ENCODE measurements around the gene ARHGEF16.

ARHGEF16 gene

DNA sequence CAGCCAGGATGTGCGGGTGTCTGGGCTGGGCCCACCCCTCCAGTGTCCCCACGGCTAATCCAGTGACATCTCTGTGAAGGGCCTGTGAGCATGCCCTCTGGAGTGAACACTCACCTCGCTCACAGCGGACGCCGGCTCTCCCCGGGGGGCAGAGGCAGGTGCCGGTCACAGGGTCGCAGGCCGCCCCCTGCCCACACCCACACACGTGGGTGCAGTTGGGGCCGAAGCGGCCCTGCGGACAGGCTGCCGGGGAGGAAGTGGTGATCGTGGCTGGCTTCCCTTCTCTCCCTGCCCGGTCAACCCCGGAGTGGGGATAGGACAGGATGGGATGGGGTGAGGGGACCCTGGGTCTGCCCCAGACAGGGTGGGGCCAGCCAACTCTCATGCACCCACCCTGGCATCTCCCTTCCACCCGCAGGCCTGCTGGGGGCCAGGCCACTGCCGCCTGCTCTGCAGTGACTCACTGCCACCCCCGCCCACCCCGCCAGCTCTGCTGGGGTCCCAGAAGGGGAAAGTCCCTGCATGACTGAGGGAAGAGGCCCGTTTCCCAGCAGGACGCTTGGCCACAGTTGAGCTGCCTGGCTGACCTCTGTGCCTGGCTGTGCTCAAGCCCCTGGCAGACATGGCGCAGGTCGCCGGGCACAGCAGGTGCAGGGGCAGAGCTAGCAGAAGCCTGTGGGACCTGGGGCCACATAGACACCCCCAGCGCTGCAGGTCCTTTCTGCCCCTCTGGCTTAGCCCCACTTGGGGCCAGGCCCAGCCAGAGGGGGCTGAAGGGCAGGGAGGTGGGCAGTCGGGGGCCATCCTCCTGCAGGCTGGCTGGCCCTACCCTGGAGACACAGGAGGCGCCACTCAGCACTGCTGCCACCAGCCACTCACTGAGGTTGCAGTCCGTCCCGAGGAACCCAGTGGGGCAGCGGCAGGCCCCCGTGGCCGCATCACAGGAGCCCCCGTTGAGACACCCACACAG is 41.6 kb downstream of the ARHGEF16 start:
- no peak overlapping the region for H3K4me3 ChIP-seq (ENCODE audit: control insufficient read depth, low read depth, low read length)
- TF ChIP-seq, protein P1, sequence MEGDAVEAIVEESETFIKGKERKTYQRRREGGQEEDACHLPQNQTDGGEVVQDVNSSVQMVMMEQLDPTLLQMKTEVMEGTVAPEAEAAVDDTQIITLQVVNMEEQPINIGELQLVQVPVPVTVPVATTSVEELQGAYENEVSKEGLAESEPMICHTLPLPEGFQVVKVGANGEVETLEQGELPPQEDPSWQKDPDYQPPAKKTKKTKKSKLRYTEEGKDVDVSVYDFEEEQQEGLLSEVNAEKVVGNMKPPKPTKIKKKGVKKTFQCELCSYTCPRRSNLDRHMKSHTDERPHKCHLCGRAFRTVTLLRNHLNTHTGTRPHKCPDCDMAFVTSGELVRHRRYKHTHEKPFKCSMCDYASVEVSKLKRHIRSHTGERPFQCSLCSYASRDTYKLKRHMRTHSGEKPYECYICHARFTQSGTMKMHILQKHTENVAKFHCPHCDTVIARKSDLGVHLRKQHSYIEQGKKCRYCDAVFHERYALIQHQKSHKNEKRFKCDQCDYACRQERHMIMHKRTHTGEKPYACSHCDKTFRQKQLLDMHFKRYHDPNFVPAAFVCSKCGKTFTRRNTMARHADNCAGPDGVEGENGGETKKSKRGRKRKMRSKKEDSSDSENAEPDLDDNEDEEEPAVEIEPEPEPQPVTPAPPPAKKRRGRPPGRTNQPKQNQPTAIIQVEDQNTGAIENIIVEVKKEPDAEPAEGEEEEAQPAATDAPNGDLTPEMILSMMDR (IDR thresholded peaks at IDR 0.05; ENCODE audit: control insufficient read depth, insufficient read depth, low read depth, low read length, missing control alignments): no peak
- DNase-seq (ENCODE audit: low read depth): no peak

DNA sequence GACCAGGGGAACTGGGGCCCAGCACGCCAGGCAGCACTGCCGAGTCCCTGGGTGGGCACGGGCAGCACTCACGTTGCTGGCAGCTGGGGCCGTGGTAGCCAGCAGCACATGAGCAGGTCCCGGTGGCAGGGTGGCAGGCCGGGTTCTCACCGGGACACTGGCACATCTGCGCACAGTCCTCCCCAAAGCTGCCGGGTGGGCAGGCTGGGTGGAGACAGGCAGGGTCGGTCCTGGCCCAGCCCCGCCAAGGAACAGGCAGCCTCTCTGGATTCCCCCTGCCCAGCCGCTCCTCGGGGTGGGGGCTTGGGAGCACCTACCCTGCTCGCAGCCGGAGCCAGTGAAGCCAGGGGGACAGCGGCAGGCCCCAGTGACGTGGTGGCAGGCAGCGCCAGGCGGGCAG is 42.5 kb downstream of the ARHGEF16 start:
- TF ChIP-seq, protein P1 (IDR thresholded peaks at IDR 0.05; ENCODE audit: control insufficient read depth, insufficient read depth, low read depth, low read length, missing control alignments): no peak
- H3K4me3 ChIP-seq (ENCODE audit: control insufficient read depth, low read depth, low read length): no peak overlapping the region
- DNase-seq (ENCODE audit: low read depth): no peak

DNA sequence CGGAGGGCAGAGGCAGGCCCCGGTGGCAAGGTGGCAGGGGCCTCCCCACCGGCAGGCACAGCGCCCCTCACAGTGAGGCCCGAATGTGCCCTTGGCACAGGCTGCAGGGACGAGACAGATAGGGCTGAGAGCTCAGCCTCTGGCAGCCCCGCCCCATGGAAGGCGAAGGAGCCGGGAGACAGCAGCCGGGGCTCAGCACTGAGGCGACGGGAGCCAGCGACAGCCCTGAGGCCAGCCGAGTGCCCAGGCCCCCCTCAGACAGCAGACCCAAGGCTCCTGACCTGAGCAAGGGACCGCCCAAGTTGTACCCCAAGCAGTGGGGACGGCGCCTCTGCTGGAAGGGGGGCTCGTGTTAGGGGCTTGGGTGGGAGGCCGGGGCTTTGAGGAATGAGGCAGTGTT is 43.1 kb downstream of the ARHGEF16 start:
- DNase-seq (ENCODE audit: low read depth): no peak
- TF ChIP-seq, protein P1 (IDR thresholded peaks at IDR 0.05; ENCODE audit: control insufficient read depth, insufficient read depth, low read depth, low read length, missing control alignments): no peak
- no peak overlapping the region for H3K4me3 ChIP-seq (ENCODE audit: control insufficient read depth, low read depth, low read length)

DNA sequence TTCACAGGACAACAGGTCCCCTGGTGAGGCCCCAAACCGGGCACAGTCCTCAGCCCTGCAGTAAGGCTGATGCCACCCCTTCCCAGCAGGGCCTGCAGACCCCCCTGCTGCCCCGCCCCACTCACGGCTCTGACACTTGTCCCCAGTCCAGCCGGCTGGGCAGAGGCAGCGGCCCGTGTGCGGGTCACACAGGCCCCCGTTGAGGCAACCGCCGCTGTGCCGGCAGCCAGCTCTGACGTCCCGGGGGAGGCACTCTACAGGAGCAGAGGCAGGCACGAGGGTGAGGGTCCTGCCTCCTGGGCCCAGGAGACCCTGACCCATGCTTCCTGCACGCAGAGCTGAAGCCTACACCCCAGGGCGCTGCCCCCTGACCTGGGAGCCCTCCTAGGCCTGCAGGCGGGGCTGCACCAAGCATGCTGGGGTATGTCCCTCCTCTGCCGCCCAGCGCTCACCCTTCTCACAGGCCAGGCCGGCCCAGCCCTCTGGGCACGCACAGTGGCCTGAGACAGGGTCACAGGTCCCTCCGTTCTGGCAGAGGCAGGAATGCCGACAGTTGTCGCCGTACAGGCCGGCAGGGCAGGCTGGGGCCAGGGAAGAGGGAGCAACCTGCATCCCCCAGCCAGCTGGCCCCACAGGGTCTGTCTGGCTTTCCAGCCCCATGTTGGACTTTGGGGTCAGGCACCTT is 43.9 kb downstream of the ARHGEF16 start:
- TF ChIP-seq, protein P1 (IDR thresholded peaks at IDR 0.05; ENCODE audit: control insufficient read depth, insufficient read depth, low read depth, low read length, missing control alignments): no peak
- no peak for DNase-seq (ENCODE audit: low read depth)
- no peak overlapping the region for H3K4me3 ChIP-seq (ENCODE audit: control insufficient read depth, low read depth, low read length)

DNA sequence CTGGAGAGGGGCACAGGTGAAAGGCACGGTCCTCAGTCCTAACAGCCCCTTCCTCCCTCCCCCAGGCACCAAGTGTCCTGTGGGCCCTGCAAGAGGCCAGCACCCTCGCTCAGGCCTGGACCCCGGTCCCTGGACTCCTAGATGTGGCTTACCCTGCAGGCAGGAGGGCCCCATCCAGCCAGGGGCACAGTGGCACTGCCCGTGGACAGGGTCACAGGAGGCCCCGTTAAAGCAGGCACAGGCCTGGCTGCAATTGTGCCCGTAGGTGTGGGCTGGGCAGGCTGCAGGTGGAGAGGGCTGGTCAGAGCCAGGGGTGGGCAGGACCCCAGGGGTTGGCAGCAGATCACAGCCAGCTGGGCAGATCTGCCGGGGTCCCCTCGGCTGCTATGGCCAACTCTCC is 44.5 kb downstream of the ARHGEF16 start:
- TF ChIP-seq, protein P1 (IDR thresholded peaks at IDR 0.05; ENCODE audit: control insufficient read depth, insufficient read depth, low read depth, low read length, missing control alignments): no peak
- DNase-seq (ENCODE audit: low read depth): no peak
- H3K4me3 ChIP-seq (ENCODE audit: control insufficient read depth, low read depth, low read length): no peak overlapping the region

DNA sequence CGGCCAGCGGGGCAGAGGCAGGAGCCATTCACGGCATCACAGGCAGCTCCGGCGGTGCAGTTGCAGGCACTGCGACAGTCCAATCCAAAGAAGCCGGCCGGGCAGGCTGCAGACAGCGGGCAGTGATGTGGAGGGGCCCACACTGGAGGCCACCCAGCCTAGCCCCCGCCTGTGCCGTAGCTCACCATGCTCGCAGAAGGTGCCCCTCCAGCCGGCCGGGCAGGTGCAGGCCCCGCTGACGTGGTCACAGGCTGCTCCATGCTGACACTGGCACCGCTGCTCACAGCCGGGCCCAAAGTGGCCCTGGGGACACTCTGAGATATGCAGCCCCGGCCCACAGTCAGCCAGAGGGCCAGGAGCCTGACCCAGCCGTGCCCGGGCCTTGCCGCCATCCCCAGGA is 45.1 kb downstream of the ARHGEF16 start:
- TF ChIP-seq, protein P1 (IDR thresholded peaks at IDR 0.05; ENCODE audit: control insufficient read depth, insufficient read depth, low read depth, low read length, missing control alignments): no peak
- DNase-seq (ENCODE audit: low read depth): no peak
- H3K4me3 ChIP-seq (ENCODE audit: control insufficient read depth, low read depth, low read length): no peak overlapping the region
